GM12892 (cell line): ENCODE measurements around the gene S100A14.
A peak's percentile ranks its signal among the peaks of the same experiment; 100 is the strongest.

Experiments used
- POLR2A ChIP-seq: IDR thresholded peaks from 2 replicates; pipeline ENCODE4 v1.6.1; 2011; ENCODE audit warnings: low read depth, low read length, control low read depth
- POLR2AphosphoS5 ChIP-seq: IDR thresholded peaks from 2 replicates; pipeline ENCODE4 v1.6.1; 2011; ENCODE audit warnings: low read depth, low read length, control low read depth
- TAF1 ChIP-seq: IDR thresholded peaks from 2 replicates; pipeline ENCODE4 v1.6.1; 2011; ENCODE audit warnings: low read depth, mild to moderate bottlenecking, control low read depth, low read length, borderline replicate concordance

- peak; percentile 68; the same call in 1 of the 2 replicates for TF ChIP-seq POLR2A
- TF ChIP-seq TAF1, result no peak
- TF ChIP-seq POLR2AphosphoS5, result peak; percentile 49
Observed at GRCh38 chr1:153598309-153599172, 17.6 kb downstream of the S100A14 start.
